Measurements from ENCODE around the gene ABCA12.
"Not testable (repeated sequence)": the region's sequence is repeated elsewhere in the genome, so short reads cannot be mapped to it uniquely, and the experiment has no call there.

Gene ABCA12

GRCh38 chr2:215138479-215138878 lies at the start of gene ABCA12:
Gene ABCA12 (minus strand): TSS chr2:215138626. CDS start chr2:215138208, 418 bp downstream.
- no peak for DNase-seq

GRCh38 chr2:215188078-215188477 lies 49.7 kb upstream of the ABCA12 start:
- DNase-seq, result no peak

- DNase-seq, result no peak
Observed at GRCh38 chr2:215186021-215186420, 47.6 kb upstream of the ABCA12 start.

GRCh38 chr2:215178121-215178520 lies 39.7 kb upstream of the ABCA12 start:
- no peak for DNase-seq

- DNase-seq, result no peak
Observed at GRCh38 chr2:215171796-215172195, 33.4 kb upstream of the ABCA12 start.

- DNase-seq, result no peak
Observed at GRCh38 chr2:215171151-215171550, 32.7 kb upstream of the ABCA12 start.

GRCh38 chr2:215166505-215166904 lies 28.1 kb upstream of the ABCA12 start:
- DNase-seq, result not testable (repeated sequence)

- DNase-seq, result not testable (repeated sequence)
Observed at GRCh38 chr2:215163319-215163718, 24.9 kb upstream of the ABCA12 start.

- no peak for DNase-seq
Observed at GRCh38 chr2:215161301-215161829, 22.9 kb upstream of the ABCA12 start.

- no peak for DNase-seq
Observed at GRCh38 chr2:215160081-215160480, 21.7 kb upstream of the ABCA12 start.

- DNase-seq, result no peak
Observed at GRCh38 chr2:215156453-215156852, 18.0 kb upstream of the ABCA12 start.

- no peak for DNase-seq
Observed at GRCh38 chr2:215149894-215150293, 11.5 kb upstream of the ABCA12 start.

GRCh38 chr2:215149486-215149885 lies 11.1 kb upstream of the ABCA12 start:
- DNase-seq, result no peak

GRCh38 chr2:215149060-215149459 lies 10.6 kb upstream of the ABCA12 start:
- no peak for DNase-seq

GRCh38 chr2:215145611-215146010 lies 7.2 kb upstream of the ABCA12 start:
- DNase-seq, result no peak

GRCh38 chr2:215144106-215144875 lies 5.9 kb upstream of the ABCA12 start:
- DNase-seq, result no peak

GRCh38 chr2:215143458-215143857 lies 5.0 kb upstream of the ABCA12 start:
- no peak for DNase-seq

- DNase-seq, result no peak
Observed at GRCh38 chr2:215141706-215142105, 3.3 kb upstream of the ABCA12 start.

GRCh38 chr2:215140166-215140707 lies 1.8 kb upstream of the ABCA12 start:
- DNase-seq, result no peak

GRCh38 chr2:215137741-215138340 lies 585 bp downstream of the ABCA12 start:
- no peak for DNase-seq

- DNase-seq, result no peak
Observed at GRCh38 chr2:215137329-215137686, 1.1 kb downstream of the ABCA12 start.

GRCh38 chr2:215136669-215137328 lies 1.6 kb downstream of the ABCA12 start:
- DNase-seq, result no peak

GRCh38 chr2:215120401-215120800 lies 18.0 kb downstream of the ABCA12 start:
- DNase-seq, result no peak

GRCh38 chr2:215119847-215120246 lies 18.6 kb downstream of the ABCA12 start:
- no peak for DNase-seq

All from activated effector memory CD4-positive, alpha-beta T cell treated with Interleukin-2 at 50 U/mL for 16 hours (primary cell).